GM23248 (cell line): ENCODE measurements around the gene CCDC102B.

Source experiments
- EZH2 ChIP-seq: fragments of 200-600 bp; sonication (generic); IDR thresholded peaks from 2 replicates; pipeline ENCODE4 v1.6.1; 2018; ENCODE audit warnings: antibody characterized with exemption, mild to moderate bottlenecking; ENCODE audit not compliant: insufficient read depth, poor library complexity, severe bottlenecking
- EZH2phosphoT487 ChIP-seq: fragments of 200-600 bp; sonication (generic); IDR thresholded peaks from 2 replicates; pipeline ENCODE4 v1.6.1; 2018; ENCODE audit warnings: antibody characterized with exemption, moderate library complexity, mild to moderate bottlenecking, low read depth; ENCODE audit not compliant: insufficient read depth

DNA sequence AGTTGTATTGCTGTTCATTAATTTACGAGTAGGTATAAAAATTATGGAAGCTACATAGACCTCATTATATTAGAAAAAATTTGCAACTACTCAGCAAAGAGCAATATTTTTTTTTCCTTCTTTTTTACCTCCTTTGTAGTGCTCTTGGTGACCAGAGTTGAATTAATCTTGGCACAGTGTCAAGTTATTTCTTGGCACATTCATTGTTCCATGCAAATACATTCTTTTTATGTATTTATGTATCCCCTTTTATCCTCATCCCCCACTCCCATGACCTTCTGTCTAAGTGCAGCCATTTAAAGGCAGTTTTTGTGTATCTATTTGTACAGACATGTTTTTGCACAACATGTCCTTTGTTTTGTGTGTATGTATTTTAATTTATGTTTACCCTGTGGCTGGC lies 224.5 kb downstream of the CCDC102B start:
- no peak for TF ChIP-seq EZH2
- no peak for TF ChIP-seq EZH2phosphoT487
